HCT116 (cell line): Measurements from ENCODE around the gene SPATS1. TPM values are rescaled to one million over a fixed set of nuclear protein-coding genes. Genes with fewer than 3 reads are reported as not detected.

Experiments used
- ATAC-seq: fragments of 200-7000 bp; cut with Tn5 transposase; 2 replicates; pipeline ENCODE4 v1.9.1; 2020; ENCODE audit warnings: mild to moderate bottlenecking, moderate library complexity
- BruUV-seq: library from RNA; stranded (reverse); fragments of 400-500 nt; replicated peaks from 2 replicates; lab custom pipeline; 2021; lab: Mats Ljungman, UMichigan
- CTCF ChIA-PET: fragments of 300-600 bp; sonication (Branson Sonifier 250); formaldehyde crosslinking; loops from one replicate; lab custom pipeline; 2021; ENCODE audit warnings: antibody characterized with exemption; lab: Charles Lee
- POLR2A ChIA-PET: fragments of 300-600, 350-600 bp; sonication (Branson Sonifier 250); formaldehyde crosslinking; loops from one replicate; lab custom pipeline; 2021; ENCODE audit warnings: antibody characterized with exemption; lab: Charles Lee
- RAD21 ChIA-PET, 2 experiments: fragments of 300-600 bp; sonication (Branson Sonifier 250); formaldehyde crosslinking; loops; one replicate each; lab custom pipeline; 2023; ENCODE audit warnings: low total read pairs in 2 of 2; ENCODE audit not compliant: uncharacterized antibody in 2 of 2, unreplicated experiment in 2 of 2, low non-redundant PET in 1 of 2; lab: Charles Lee
- DNase-seq: peaks from one replicate; pipeline ENCODE4 v3.0.0-alpha.2; 2010; ENCODE audit warnings: low read depth, low spot score
- H2AFZ ChIP-seq: fragments of 200-600 bp; shearing (Covaris generic), sonication (generic); 2 replicates; pipeline ENCODE4 v1.6.1; 2017; ENCODE audit warnings: low read depth, mixed run types, mixed read lengths, antibody characterized with exemption, low read length; ENCODE audit not compliant: poor library complexity, severe bottlenecking
- H3K27ac ChIP-seq: 2 replicates; pipeline ENCODE4 v1.5.1; 2012; ENCODE audit warnings: low read depth, low read length
- H3K27me3 ChIP-seq: fragments of 200-600 bp; sonication (generic); 2 replicates; pipeline ENCODE4 v1.6.1; 2016; ENCODE audit warnings: mixed run types, low read length, mixed read lengths; ENCODE audit not compliant: insufficient read depth
- H3K36me3 ChIP-seq, 2 experiments: fragments of 200-500 bp in 1 of 2; fragments of 200-600 bp in 1 of 2; sonication (Bioruptor generic) in 1 of 2; sonication (generic) in 1 of 2; 2 replicates each; pipeline versions ENCODE4 v1.5.1 to v1.6.1; 2014 to 2016; ENCODE audit warnings: low read length in 2 of 2, inconsistent platforms in 1 of 2, mixed read lengths in 1 of 2, mixed run types in 1 of 2; ENCODE audit not compliant: insufficient read depth in 2 of 2, control insufficient read depth in 1 of 2
- H3K4me1 ChIP-seq, 2 experiments: fragments of 200-600 bp in 1 of 2; sonication (generic) in 1 of 2; 2 replicates each; pipeline versions ENCODE4 v1.5.1 to v1.6.1; 2012 to 2017; ENCODE audit warnings: low read length in 2 of 2, inconsistent platforms in 1 of 2, mild to moderate bottlenecking in 1 of 2, mixed read lengths in 1 of 2, mixed run types in 1 of 2, moderate library complexity in 1 of 2; ENCODE audit not compliant: insufficient read depth in 2 of 2, control insufficient read depth in 1 of 2
- H3K4me2 ChIP-seq: fragments of 200-600 bp; sonication (generic); 2 replicates; pipeline ENCODE4 v1.6.1; 2017; ENCODE audit warnings: mixed run types, low read length, mixed read lengths
- H3K4me3 ChIP-seq, 2 experiments: fragments of 200-600 bp in 1 of 2; sonication (generic) in 1 of 2; replicated peaks in 1 of 2; 2 replicates each; pipeline ENCODE4 v1.5.1; 2011 to 2016; ENCODE audit warnings: low read length in 2 of 2, control low read depth in 1 of 2, low read depth in 1 of 2, mild to moderate bottlenecking in 1 of 2, mixed read lengths in 1 of 2, mixed run types in 1 of 2
- H3K79me2 ChIP-seq: fragments of 200-600 bp; sonication (generic); 2 replicates; pipeline ENCODE4 v1.6.1; 2017; ENCODE audit warnings: mild to moderate bottlenecking, mixed run types, low read length, moderate library complexity, mixed read lengths; ENCODE audit not compliant: insufficient read depth
- H3K9ac ChIP-seq: fragments of 200-600 bp; sonication (generic); 2 replicates; pipeline ENCODE4 v1.6.1; 2016; ENCODE audit warnings: low read length, mixed read lengths
- H3K9me2 ChIP-seq: fragments of 200-600 bp; sonication (generic), shearing (Covaris generic); 2 replicates; pipeline ENCODE4 v1.6.1; 2017; ENCODE audit warnings: mixed run types, mild to moderate bottlenecking, moderate library complexity; ENCODE audit not compliant: insufficient read depth
- H3K9me3 ChIP-seq, 2 experiments: fragments of 200-500 bp in 1 of 2; fragments of 200-600 bp in 1 of 2; sonication (Bioruptor generic) in 1 of 2; sonication (generic) in 1 of 2; 2 replicates each; pipeline ENCODE4 v1.6.1; 2014 to 2017; ENCODE audit warnings: low read length in 2 of 2, mixed read lengths in 2 of 2, inconsistent platforms in 1 of 2, low read depth in 1 of 2, mild to moderate bottlenecking in 1 of 2, mixed run types in 1 of 2, moderate library complexity in 1 of 2; ENCODE audit not compliant: control insufficient read depth in 1 of 2, insufficient read depth in 1 of 2
- H4K20me1 ChIP-seq: fragments of 200-600 bp; sonication (generic), shearing (Covaris generic); 2 replicates; pipeline ENCODE4 v1.6.1; 2017; ENCODE audit warnings: mixed run types, mild to moderate bottlenecking, moderate library complexity; ENCODE audit not compliant: insufficient read depth
- ATF3 ChIP-seq: IDR thresholded peaks from 2 replicates; pipeline ENCODE4 v1.6.1; 2012
- CBX3 ChIP-seq: IDR thresholded peaks from 2 replicates; pipeline ENCODE4 v1.6.1; 2012; ENCODE audit warnings: low read depth
- CEBPB ChIP-seq: IDR thresholded peaks from 2 replicates; pipeline ENCODE4 v1.6.1; 2012; ENCODE audit warnings: low read depth
- CTCF ChIP-seq, 3 experiments: fragments of 200-600 bp in 1 of 3; sonication (generic) in 1 of 3; IDR thresholded peaks in 2 of 3; conservative IDR thresholded peaks in 1 of 3; 2 replicates each; pipeline ENCODE4 v1.5.1; 2012 to 2017; ENCODE audit warnings: low read depth in 2 of 3, low read length in 2 of 3, antibody characterized with exemption in 1 of 3, borderline replicate concordance in 1 of 3, control low read depth in 1 of 3, mild to moderate bottlenecking in 1 of 3, mixed read lengths in 1 of 3, mixed run types in 1 of 3, moderate library complexity in 1 of 3; ENCODE audit not compliant: insufficient read depth in 1 of 3
- EGR1 ChIP-seq: IDR thresholded peaks from 2 replicates; pipeline ENCODE4 v1.6.1; 2012; ENCODE audit warnings: low read depth
- ELF1 ChIP-seq: IDR thresholded peaks from 2 replicates; pipeline ENCODE4 v1.6.1; 2012; ENCODE audit warnings: low read depth, borderline replicate concordance
- FOSL1 ChIP-seq: IDR thresholded peaks from 2 replicates; pipeline ENCODE4 v1.6.1; 2012; ENCODE audit warnings: low read depth
- JUND ChIP-seq: IDR thresholded peaks from 2 replicates; pipeline ENCODE4 v1.6.1; 2012
- POLR2A ChIP-seq: IDR thresholded peaks from 2 replicates; pipeline ENCODE4 v1.7.0; 2011; ENCODE audit warnings: borderline replicate concordance; ENCODE audit not compliant: insufficient read depth, insufficient read length; ENCODE audit errors: extremely low read depth
- REST ChIP-seq: IDR thresholded peaks from 2 replicates; pipeline ENCODE4 v1.6.1; 2012; ENCODE audit warnings: low read depth
- SIN3A ChIP-seq: IDR thresholded peaks from 2 replicates; pipeline ENCODE4 v1.6.1; 2012; ENCODE audit warnings: low read depth
- SRF ChIP-seq: IDR thresholded peaks from 2 replicates; pipeline ENCODE4 v1.6.1; 2012; ENCODE audit warnings: low read depth
- ZFX ChIP-seq: fragments of 450-650 bp; IDR thresholded peaks from 2 replicates; pipeline ENCODE4 v1.6.1; 2017
- ZNF274 ChIP-seq: fragments of 200-500 bp; sonication (Bioruptor generic); IDR thresholded peaks from 2 replicates; pipeline ENCODE4 v1.6.1; 2014; ENCODE audit warnings: mild to moderate bottlenecking, low read depth, low read length, inconsistent platforms
- intact Hi-C: fragments of 100-400 bp; cut with micrococcal nuclease; formaldehyde crosslinking; loops from 2 replicates; pipeline ENCODE4 v1.10.0; 2022
- total RNA-seq: library from RNA; stranded (reverse); gene quantifications from one replicate; pipeline ENCODE4 v1.2.1, GENCODE V29; 2021; ENCODE audit not compliant: unreplicated experiment

The SPATS1 gene
- total RNA-seq, 1 experiment from 2014 or later = not detected

GRCh38 chr6:44306710-44307109, 35.7 kb upstream of the SPATS1 start:
- ChIA-PET POLR2A (interaction anchor here (0.6 kb wide), 1 partner anchor 117 kb away, joined by 4 read pairs; no protein-coding TSS in a partner anchor), CTCF (no interaction called here), RAD21 (no interaction called here)
- no peak overlapping the region for H2AFZ ChIP-seq
- DNase-seq (no peak), ATAC-seq (no peak)
- H3K4me1 ChIP-seq = peaks cover 0 to 2% of the 10 kb centered on the region in 2 experiments; a peak in 2 of 4 replicates
- no peaks in the 10 kb centered on the region for H3K9me3 ChIP-seq
- no peak overlapping the region for H3K27ac ChIP-seq
- H3K4me3 ChIP-seq = no peak overlapping the region
- peaks cover 42 to 72% of the 10 kb centered on the region in 2 experiments for H3K36me3 ChIP-seq
- no peak overlapping the region for H3K9ac ChIP-seq
- peaks cover 5% of the 10 kb centered on the region; the same call in 1 of the 2 replicates for H3K79me2 ChIP-seq
- BruUV-seq = no TSS peak
- no peaks in the 10 kb centered on the region for H3K9me2 ChIP-seq
- H3K4me2 ChIP-seq = no peak overlapping the region
- intact Hi-C loops = no loop called here
- H3K27me3 ChIP-seq = no peaks in the 10 kb centered on the region
- no peaks in the 10 kb centered on the region for H4K20me1 ChIP-seq
- no peak for TF ChIP-seq CTCF (IDR thresholded peaks at IDR 0.05 in 2 of 3, conservative IDR thresholded peaks at IDR 0.05 in 1 of 3; ENCODE audit: borderline replicate concordance in 1 of 3, insufficient read depth in 1 of 3, low read depth in 2 of 3, low read length in 2 of 3)
- TF ChIP-seq ATF3 = no peak
- TF ChIP-seq SIN3A = no peak
- no peak for TF ChIP-seq CEBPB
- TF ChIP-seq, all 23 proteins: peak for 0

- H2AFZ ChIP-seq = no peak overlapping the region
- ATAC-seq (no peak), DNase-seq (no peak)
- H4K20me1 ChIP-seq = no peaks in the 10 kb centered on the region
- peaks cover 5 to 7% of the 10 kb centered on the region in 2 experiments for H3K4me1 ChIP-seq
- intact Hi-C loops = no loop called here
- CTCF ChIA-PET = no interaction called here
- H3K9me3 ChIP-seq = no peaks in the 10 kb centered on the region
- no peak overlapping the region for H3K4me2 ChIP-seq
- no peaks in the 10 kb centered on the region for H3K27me3 ChIP-seq
- no peak overlapping the region for H3K27ac ChIP-seq
- H3K9me2 ChIP-seq = no peaks in the 10 kb centered on the region
- RAD21 ChIA-PET = no interaction called here
- no peak overlapping the region for H3K9ac ChIP-seq
- no peak overlapping the region for H3K4me3 ChIP-seq
- H3K36me3 ChIP-seq = peaks cover 43 to 71% of the 10 kb centered on the region in 2 experiments
- no TSS peak for BruUV-seq
- H3K79me2 ChIP-seq = peaks cover 11% of the 10 kb centered on the region
- POLR2A ChIA-PET = interaction anchor here (0.6 kb wide), 1 partner anchor 118 kb away, joined by 4 read pairs; no protein-coding TSS in a partner anchor
- TF ChIP-seq CEBPB = no peak
- TF ChIP-seq ZNF274 = no peak
- no peak for TF ChIP-seq ZFX
- TF ChIP-seq REST = no peak
- TF ChIP-seq ELF1 = no peak
- TF ChIP-seq EGR1 = no peak
- no peak for TF ChIP-seq SIN3A
- no peak for TF ChIP-seq SRF
- TF ChIP-seq POLR2A = no peak
- TF ChIP-seq FOSL1 = no peak
- TF ChIP-seq CBX3 = no peak
- no peak for TF ChIP-seq JUND
Observed at GRCh38 chr6:44307217-44307616, 35.2 kb upstream of the SPATS1 start.
